Mucosa of descending colon (tissue), 3 donors: ENCODE results near the gene NTN1. TPM values are rescaled to one million over a fixed set of nuclear protein-coding genes. Genes with fewer than 3 reads are reported as not detected.

Experiments
- ATAC-seq: fragments of 200-7000 bp; cut with Tn5 transposase; one replicate; pipeline ENCODE4 v1.9.1; 2020; ENCODE audit warnings: mild to moderate bottlenecking, moderate library complexity
- DNase-seq, 3 donors: peaks; one replicate each; pipeline ENCODE4 v3.0.0-alpha.2; 2020
- H3K36me3 ChIP-seq: fragments of 200-600 bp; one replicate; pipeline ENCODE4 v1.8.0; 2021; ENCODE audit warnings: low read depth, mild to moderate bottlenecking
- H3K4me1 ChIP-seq: fragments of 200-600 bp; one replicate; pipeline ENCODE4 v1.8.0; 2021; ENCODE audit warnings: low read depth, mild to moderate bottlenecking
- H3K4me3 ChIP-seq: fragments of 200-600 bp; one replicate; pipeline ENCODE4 v1.8.0; 2021; ENCODE audit warnings: mild to moderate bottlenecking
- H3K9me3 ChIP-seq: fragments of 200-600 bp; one replicate; pipeline ENCODE4 v1.8.0; 2021; ENCODE audit warnings: mild to moderate bottlenecking
- CTCF ChIP-seq: fragments of 200-600 bp; IDR thresholded peaks from one replicate; pipeline ENCODE4 v1.8.0; 2022; ENCODE audit warnings: antibody characterized with exemption, mild to moderate bottlenecking
- intact Hi-C, 2 donors: fragments of 100-400 bp; cut with DNase I in 1 of 2; cut with micrococcal nuclease in 1 of 2; formaldehyde crosslinking; loops; one replicate each; pipeline versions ENCODE4 v1.11.0 to v1.11.1; 2022; cut with DNase I, micrococcal nuclease
- total RNA-seq, 3 donors: library from RNA; stranded (reverse); fragmentation: NEBNext Ultra II Directional in 2 of 3; extraction: Animal tissue kit (Norgen Biotek cat#: 25700) in 2 of 3; gene quantifications; one replicate each; pipeline versions ENCODE4 v1.2.1 to v1.2.4, GENCODE V29; 2021 to 2023
- donor health status: DM: no; HTN: no; CAD: no; lungs with moderate emphysema.
- donor health status: DM: no; HTN: no; CAD: no.
- donor health status: DM: no; HTN: yes; CAD: no.

The NTN1 gene
- total RNA-seq, 3 donors from 2014 or later, result 3.7 to 61.8 (median 4.0) TPM

DNA sequence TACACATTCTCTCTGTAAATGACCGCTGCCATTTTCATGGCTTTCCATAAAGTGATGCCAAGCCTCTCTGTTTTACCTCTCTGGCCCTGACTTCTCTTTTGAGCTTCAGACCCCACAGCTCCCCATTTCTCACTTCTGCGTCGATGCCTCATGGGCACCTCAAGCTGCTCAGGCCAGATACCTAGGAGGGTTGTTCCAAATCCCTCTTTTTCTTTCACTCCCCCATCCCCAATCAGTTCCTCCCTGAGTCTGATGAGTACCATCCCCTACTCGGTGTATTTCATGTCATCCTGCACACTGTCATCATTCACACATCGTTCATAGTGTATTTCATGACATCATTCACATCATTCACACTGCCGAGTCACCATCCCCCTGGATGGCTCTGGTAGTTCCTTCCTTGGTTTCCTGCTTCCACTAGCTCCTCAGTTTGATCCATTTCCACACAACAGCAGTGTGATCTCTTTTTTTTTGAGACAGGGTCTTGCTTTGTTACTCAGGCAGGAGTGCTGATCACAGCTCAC, 43.1 kb downstream of the NTN1 start:
- no peaks in the 10 kb centered on the region for H3K4me1 ChIP-seq
- TF ChIP-seq CTCF, result no peak
- no peak overlapping the region for H3K4me3 ChIP-seq
- H3K36me3 ChIP-seq, result no peaks in the 10 kb centered on the region
- ATAC-seq (no peak), DNase-seq (no peak)
- no peaks in the 10 kb centered on the region for H3K9me3 ChIP-seq
- intact Hi-C loops, result no loop called here

DNA sequence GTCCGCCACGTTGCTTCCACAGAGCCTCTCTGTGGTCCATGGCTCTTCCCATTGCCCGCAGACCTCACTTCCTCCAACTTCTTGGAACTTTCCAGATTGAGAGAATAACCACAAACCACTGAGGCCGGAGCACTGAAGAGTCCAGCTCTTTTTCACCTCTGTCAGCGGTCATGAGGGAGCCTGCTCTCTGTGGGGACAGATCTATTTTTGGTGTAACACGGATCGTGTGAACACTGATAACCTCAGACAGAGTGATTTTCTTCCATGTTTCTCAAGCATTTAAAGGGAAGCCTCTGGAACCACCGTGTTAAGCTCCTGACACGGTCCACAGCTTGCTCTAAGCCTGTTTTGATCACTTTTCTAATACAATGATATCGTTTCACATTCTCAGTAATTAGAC, 49.7 kb downstream of the NTN1 start:
- Histone ChIP-seq H3K4me3 (no peak overlapping the region), H3K4me1 (peaks cover 4% of the 10 kb centered on the region), H3K9me3 (no peaks in the 10 kb centered on the region), H3K36me3 (no peaks in the 10 kb centered on the region)
- no peak for DNase-seq
- intact Hi-C loops, result no loop called here
- ATAC-seq, result no peak
- TF ChIP-seq CTCF, result no peak

GRCh38 chr17:9071811-9072498, 50.6 kb downstream of the NTN1 start:
- H3K4me3 ChIP-seq, result no peak overlapping the region
- ATAC-seq (no peak), DNase-seq (no peak)
- no peak for TF ChIP-seq CTCF
- H3K36me3 ChIP-seq, result no peaks in the 10 kb centered on the region
- intact Hi-C loops, result no loop called here
- no peaks in the 10 kb centered on the region for H3K9me3 ChIP-seq
- peaks cover 4% of the 10 kb centered on the region for H3K4me1 ChIP-seq

DNA sequence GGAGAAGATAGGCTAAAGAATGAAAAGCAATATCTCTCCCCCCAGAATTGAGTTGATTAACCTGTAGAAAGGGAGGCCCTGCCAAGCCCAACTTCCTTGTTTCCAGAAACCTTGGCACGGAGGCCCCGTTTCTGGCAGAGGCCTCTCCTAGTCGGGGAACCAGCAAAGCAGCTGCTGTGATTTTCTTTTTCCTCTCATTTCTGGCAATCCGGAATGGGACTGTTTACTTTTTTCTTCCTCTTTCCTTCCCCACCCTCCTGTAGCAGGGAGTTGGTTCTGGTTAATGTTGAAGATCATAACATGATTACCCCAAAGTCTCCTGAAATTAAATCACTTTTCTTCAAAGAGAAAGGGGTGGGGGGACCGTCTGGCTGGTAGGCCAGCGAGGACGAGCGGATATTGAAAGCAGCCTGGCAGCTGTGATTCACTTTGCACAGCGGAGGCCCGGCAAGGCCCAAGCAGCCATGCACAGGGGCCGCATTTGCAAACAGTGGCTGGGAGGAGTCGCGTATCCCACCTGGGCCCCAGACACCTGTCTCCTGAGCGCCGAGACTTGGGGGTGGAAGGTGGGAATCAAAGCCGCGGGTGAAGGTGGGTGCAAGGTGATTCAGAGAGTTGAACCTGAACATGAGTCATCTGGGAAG, 51.5 kb downstream of the NTN1 start:
- Histone ChIP-seq H3K9me3 (no peaks in the 10 kb centered on the region), H3K36me3 (no peaks in the 10 kb centered on the region), H3K4me3 (no peak overlapping the region), H3K4me1 (peaks cover 4% of the 10 kb centered on the region)
- intact Hi-C loops, result no loop called here
- ATAC-seq (peak; percentile 45), DNase-seq (peak in 2 of 3 donors; percentile 47 to 50)
- no peak for TF ChIP-seq CTCF

DNA sequence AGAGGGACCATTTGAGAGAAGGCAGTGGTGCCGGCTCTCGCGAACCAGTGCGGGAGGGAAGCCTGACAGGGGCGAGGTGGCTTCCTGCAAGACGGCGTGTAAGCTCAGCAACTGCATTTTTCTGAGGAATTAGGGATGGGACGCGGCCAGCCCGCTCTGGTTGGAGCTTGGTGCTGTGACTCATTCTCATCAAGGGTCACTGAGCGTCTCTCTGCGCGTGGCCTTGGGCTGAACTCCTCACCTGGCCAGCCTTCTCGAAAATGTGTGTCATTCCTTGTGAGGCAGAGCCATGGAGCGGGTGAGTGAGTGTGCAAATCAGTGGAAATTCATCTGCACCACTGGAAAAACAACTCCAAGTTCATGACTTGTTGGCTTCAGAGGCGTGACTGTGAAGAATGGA, 52.8 kb downstream of the NTN1 start:
- Histone ChIP-seq H3K4me3 (no peak overlapping the region), H3K9me3 (no peaks in the 10 kb centered on the region), H3K36me3 (no peaks in the 10 kb centered on the region), H3K4me1 (peaks cover 4% of the 10 kb centered on the region)
- no peak for TF ChIP-seq CTCF
- ATAC-seq (no peak), DNase-seq (no peak)
- intact Hi-C loops, result no loop called here
